ENCODE measurements around the gene IFT25. TPM values are rescaled to one million over a fixed set of nuclear protein-coding genes. Genes with fewer than 3 reads are reported as not detected.
A peak's percentile ranks its signal among the peaks of the same experiment; 100 is the strongest.

Gene IFT25
- total and polyA plus RNA-seq, 8 donors = 5.9 to 21.5 (median 9.2) TPM

DNA sequence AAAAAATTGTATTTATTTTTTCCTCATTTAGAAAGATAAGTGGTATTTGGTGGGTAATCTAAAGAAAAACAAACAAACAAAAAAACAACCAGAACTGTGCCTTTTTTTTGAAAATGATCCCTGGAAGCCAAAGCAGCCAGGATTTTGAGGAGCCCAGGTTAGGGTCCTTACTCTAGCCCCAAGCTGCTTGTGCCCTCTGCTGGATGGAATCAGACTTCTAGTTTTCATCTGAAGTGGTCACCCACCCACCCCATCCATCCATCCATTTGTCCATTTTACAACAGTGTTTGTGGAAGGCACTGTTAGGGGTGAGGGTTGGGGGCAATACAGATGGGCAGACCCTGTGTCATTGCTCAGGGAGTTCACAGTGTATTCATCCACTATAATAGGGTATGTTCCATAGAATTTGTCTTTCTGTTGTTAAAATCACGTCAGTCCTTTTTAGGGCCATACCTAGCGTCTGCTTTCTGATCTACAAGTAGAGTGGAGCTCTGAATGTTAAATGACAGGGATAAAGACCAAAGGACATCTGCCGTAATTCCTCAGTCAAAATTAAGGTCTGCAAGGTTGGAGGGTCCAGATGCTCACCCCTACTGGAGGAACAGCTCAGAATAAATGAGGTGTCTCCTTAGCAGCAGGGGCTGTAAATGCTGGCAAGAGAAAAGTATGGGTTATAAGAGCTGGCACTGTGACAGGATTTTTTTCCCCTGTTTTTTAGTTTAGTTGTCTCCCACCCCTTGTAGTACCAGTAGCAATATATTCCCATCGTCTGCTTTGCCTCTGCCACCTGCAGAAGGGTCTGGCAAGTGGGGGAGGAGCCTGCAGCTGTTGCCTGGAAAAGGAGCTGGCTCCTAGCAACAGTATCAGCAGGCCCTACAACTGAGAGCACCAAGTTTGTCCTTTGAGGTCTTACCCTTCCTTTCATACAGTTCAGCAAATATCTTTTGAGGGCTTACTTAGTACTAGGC lies 3.8 kb upstream of the IFT25 start:
- peak in 2 of 6 donors; percentile 16 to 23 for DNase-seq
- TF ChIP-seq, protein P1, sequence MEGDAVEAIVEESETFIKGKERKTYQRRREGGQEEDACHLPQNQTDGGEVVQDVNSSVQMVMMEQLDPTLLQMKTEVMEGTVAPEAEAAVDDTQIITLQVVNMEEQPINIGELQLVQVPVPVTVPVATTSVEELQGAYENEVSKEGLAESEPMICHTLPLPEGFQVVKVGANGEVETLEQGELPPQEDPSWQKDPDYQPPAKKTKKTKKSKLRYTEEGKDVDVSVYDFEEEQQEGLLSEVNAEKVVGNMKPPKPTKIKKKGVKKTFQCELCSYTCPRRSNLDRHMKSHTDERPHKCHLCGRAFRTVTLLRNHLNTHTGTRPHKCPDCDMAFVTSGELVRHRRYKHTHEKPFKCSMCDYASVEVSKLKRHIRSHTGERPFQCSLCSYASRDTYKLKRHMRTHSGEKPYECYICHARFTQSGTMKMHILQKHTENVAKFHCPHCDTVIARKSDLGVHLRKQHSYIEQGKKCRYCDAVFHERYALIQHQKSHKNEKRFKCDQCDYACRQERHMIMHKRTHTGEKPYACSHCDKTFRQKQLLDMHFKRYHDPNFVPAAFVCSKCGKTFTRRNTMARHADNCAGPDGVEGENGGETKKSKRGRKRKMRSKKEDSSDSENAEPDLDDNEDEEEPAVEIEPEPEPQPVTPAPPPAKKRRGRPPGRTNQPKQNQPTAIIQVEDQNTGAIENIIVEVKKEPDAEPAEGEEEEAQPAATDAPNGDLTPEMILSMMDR (IDR thresholded peaks at IDR 0.05) = peak in 2 of 4 donors; percentile 29

DNA sequence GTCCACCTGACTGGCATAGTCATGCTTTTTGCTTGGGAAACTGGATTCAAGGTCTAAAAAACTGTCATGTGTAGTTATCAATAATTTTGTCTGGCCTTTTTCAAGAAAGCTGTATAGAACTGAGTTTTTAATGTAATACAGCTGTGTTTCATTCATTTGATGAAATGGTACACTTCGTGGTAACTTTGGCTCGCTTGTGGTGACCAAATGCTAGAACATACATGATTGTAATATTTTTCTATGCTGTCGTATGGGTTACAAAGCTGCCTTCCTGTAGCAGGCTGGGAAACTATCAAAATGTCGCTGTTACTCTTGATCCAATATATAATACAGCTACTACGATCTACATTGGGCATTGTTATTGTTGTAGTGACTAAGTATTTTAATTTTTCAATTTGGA lies 2.8 kb upstream of the IFT25 start:
- TF ChIP-seq, protein P1 (IDR thresholded peaks at IDR 0.05) = no peak

More for the DNA sequence above, 3.8 kb upstream of the IFT25 start:
- intact Hi-C loops (cut with DNase I) = loop anchor here in 1 of 3 donors (5.0 kb wide), 2 partner anchors 62 to 82 kb away; partner anchors contain the start of gene YIPF1
- FAIRE-seq (no peak), ATAC-seq (no peak)
- Histone ChIP-seq H3K4me3 (no peak overlapping the region), H3K9me3 (no peaks in the 10 kb centered on the region), H3K4me1 (peaks cover 0 to 16% (median 3%) of the 10 kb centered on the region in 3 donors), H3K36me3 (peaks cover 0 to 19% (median 3%) of the 10 kb centered on the region in 3 donors), H3K27ac (no peak overlapping the region), H3K27me3 (no peaks in the 10 kb centered on the region)
- 80 to 82% methylated on average over 4 of the region's 4 CpGs for whole genome bisulfite sequencing, 2 donors

DNA sequence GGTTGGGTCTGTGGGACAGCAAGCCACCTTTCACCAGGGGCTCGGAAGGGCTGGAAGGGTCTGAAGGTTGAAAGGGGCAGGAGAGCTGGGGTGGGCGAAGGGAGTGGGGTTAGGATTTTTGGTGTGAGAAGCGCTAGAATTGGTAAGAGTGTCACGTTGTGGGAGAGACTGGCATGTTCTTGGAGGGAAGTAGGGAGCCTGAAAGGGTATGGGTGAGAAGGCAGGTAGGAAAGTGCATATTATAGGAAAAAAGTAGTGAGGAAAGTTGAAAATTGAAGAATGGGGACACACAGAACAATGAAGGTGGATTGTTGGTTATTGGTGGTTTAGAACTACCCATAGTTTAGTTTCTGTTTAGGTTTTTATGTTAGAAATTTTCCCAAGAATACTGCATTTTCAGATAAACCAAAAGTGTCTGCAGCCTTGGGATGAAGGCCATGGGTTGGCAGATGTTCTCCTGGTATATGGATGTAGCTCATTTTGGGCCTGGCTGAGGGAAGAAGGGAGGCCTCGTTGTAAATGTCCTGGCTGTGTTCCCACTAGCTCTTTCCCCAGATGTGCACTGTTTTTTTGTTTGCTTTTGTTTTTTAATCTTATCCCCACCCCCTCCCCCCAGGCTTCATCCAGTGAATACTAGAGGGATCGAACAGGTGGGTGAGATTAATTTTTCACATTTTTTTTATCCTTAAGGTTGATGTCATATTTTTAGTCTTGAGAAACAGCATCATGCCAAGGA lies 1.8 kb upstream of the IFT25 start:
- TF ChIP-seq, protein P1 (IDR thresholded peaks at IDR 0.05) = no peak
- H3K4me1 ChIP-seq = peaks cover 0 to 18% (median 6%) of the 10 kb centered on the region in 3 donors
- H3K36me3 ChIP-seq = peaks cover 0 to 3% (median 1%) of the 10 kb centered on the region in 3 donors
- intact Hi-C loops (cut with DNase I) = loop anchor here in 1 of 3 donors (5.0 kb wide), 2 partner anchors 60 to 80 kb away; partner anchors contain the start of gene YIPF1
- no peaks in the 10 kb centered on the region for H3K27me3 ChIP-seq
- ATAC-seq (no peak), DNase-seq (no peak), FAIRE-seq (no peak)
- H3K9me3 ChIP-seq = no peaks in the 10 kb centered on the region
- H3K4me3 ChIP-seq = peak overlapping the region in 2 of 4 donors; percentile 80 to 83
- no peak overlapping the region for H3K27ac ChIP-seq
- 40 to 48% methylated on average over 6 of the region's 6 CpGs for WGBS, 2 donors

More for the DNA sequence above, 2.8 kb upstream of the IFT25 start:
- DNase-seq = no peak
- no peak for ATAC-seq
- WGBS, 2 donors = 91 to 94% methylated on average over 5 of the region's 5 CpGs
- Histone ChIP-seq H3K4me3 (no peak overlapping the region), H3K9me3 (no peaks in the 10 kb centered on the region), H3K36me3 (peaks cover 0 to 10% (median 3%) of the 10 kb centered on the region in 3 donors), H3K27me3 (no peaks in the 10 kb centered on the region), H3K27ac (no peak overlapping the region), H3K4me1 (peaks cover 0 to 18% (median 6%) of the 10 kb centered on the region in 3 donors)
- intact Hi-C loops (cut with DNase I) = loop anchor here in 1 of 3 donors (5.0 kb wide), 2 partner anchors 61 to 81 kb away; partner anchors contain the start of gene YIPF1
- FAIRE-seq = no peak

DNA sequence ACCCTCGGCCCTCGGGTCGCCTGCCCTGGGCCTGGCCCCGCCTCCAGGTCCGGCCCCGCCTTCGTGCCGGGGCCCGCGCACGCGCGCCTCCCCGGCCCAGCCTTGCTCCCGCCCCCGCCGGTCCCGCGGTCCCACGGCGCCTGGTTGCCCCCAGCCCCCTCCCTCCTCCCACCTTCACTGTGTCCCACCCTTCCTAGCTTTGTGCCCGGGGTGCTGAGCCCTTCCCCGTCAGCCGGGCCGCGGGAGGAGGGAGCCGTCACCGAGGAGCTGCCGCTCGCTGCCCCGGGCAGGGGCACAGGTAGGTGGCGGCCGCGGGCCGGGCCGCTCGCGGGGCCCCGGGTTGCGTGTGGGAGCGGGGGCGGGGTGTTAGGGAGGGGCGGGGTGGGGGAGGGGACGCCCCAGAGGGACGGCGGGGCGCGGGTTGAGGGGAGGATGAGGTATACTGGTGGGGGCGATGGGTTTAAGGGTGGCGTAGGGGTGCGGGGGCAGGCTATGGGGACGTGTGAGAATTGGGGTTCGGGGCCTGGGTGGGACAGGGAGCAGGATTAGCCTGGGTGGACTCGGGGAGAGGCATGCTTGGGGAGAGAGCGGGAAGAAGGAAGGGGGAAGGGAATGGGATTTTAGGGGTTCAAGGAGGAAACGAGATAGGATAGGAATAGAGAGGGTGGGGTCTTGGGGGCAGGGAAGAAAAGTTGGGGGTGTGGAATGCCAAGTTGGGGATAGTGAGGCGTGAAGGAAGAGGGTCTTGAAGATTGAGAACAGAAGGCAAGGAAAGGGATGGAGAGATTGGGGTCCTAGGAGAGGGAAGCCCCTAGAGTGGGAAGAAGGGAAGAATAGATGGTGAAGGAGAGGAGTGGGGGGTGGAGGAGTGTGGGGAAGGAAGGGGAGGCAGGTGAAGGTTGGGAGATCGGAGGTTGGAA lies 1.0 kb upstream of the IFT25 start, which contains the start of gene LRRC42:
Gene LRRC42, plus strand, starts transcription at position 99 of the 920 bp plus-strand sequence. CDS start 5,650 bp downstream, outside the sequence.
- TF ChIP-seq, protein P1 (IDR thresholded peaks at IDR 0.05) = no peak
- no peak for FAIRE-seq
- peak within 1 kb of the TSS; percentile 73 to 83 (median 78) for H3K4me3 ChIP-seq
- H3K27me3 ChIP-seq = no peaks in the 10 kb centered on the region
- intact Hi-C loops (cut with DNase I) = loop anchor here in 1 of 3 donors (5.0 kb wide), 2 partner anchors 59 to 79 kb away; partner anchors contain the start of gene YIPF1
- no peaks in the 10 kb centered on the region for H3K36me3 ChIP-seq
- peak; percentile 82 to 88 (median 84) for ATAC-seq
- 0 to 1% methylated on average over 30 to 58 of the region's 58 CpGs for WGBS, 2 donors
- peak within 1 kb of the TSS; percentile 71 to 88 (median 79) for H3K27ac ChIP-seq
- peaks cover 0 to 18% (median 6%) of the 10 kb centered on the region in 3 donors for H3K4me1 ChIP-seq
- no peaks in the 10 kb centered on the region for H3K9me3 ChIP-seq
- no peak for DNase-seq

Measured in pancreas (tissue), 10 donors.